ENCODE measurements around the gene ARPC4.

GRCh38 chr3:9810846-9811245, 18.0 kb downstream of the ARPC4 start:
- TF ChIP-seq, protein P1, sequence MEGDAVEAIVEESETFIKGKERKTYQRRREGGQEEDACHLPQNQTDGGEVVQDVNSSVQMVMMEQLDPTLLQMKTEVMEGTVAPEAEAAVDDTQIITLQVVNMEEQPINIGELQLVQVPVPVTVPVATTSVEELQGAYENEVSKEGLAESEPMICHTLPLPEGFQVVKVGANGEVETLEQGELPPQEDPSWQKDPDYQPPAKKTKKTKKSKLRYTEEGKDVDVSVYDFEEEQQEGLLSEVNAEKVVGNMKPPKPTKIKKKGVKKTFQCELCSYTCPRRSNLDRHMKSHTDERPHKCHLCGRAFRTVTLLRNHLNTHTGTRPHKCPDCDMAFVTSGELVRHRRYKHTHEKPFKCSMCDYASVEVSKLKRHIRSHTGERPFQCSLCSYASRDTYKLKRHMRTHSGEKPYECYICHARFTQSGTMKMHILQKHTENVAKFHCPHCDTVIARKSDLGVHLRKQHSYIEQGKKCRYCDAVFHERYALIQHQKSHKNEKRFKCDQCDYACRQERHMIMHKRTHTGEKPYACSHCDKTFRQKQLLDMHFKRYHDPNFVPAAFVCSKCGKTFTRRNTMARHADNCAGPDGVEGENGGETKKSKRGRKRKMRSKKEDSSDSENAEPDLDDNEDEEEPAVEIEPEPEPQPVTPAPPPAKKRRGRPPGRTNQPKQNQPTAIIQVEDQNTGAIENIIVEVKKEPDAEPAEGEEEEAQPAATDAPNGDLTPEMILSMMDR (IDR thresholded peaks at IDR 0.05), result no peak
- TF ChIP-seq BHLHE40 (IDR thresholded peaks at IDR 0.05; ENCODE audit: low read depth, low read length) (no peak), POLR2A (IDR thresholded peaks at IDR 0.05; ENCODE audit: low read length) (no peak), MAX (IDR thresholded peaks at IDR 0.05) (no peak), KDM5A (IDR thresholded peaks at IDR 0.05) (no peak), RFX5 (IDR thresholded peaks at IDR 0.05) (no peak), JUN (IDR thresholded peaks at IDR 0.05) (no peak), SREBF2 (IDR thresholded peaks at IDR 0.05) (no peak), HEYL (CRISPR knock-in tag; IDR thresholded peaks at IDR 0.05) (no peak)

Data from A549 (cell line).